Testis (tissue), 3 donors: Measurements from ENCODE around the gene HS6ST3. TPM values are rescaled to one million over a fixed set of nuclear protein-coding genes. Genes with fewer than 3 reads are reported as not detected.

Experiments
- DNase-seq: peaks from one replicate; pipeline ENCODE4 v3.0.0-alpha.2; 2019
- H3K27ac ChIP-seq, 2 donors: fragments of 200-600 bp; sonication (generic); one replicate each; pipeline ENCODE4 v1.5.1; 2019
- H3K27me3 ChIP-seq: fragments of 200-600 bp; sonication (generic); one replicate; pipeline ENCODE4 v1.5.1; 2019
- H3K36me3 ChIP-seq: fragments of 200-600 bp; sonication (generic); one replicate; pipeline ENCODE4 v1.5.1; 2017; ENCODE audit warnings: low read depth; ENCODE audit errors: missing control alignments
- H3K4me1 ChIP-seq: fragments of 200-600 bp; sonication (generic); one replicate; pipeline ENCODE4 v1.5.1; 2019
- H3K4me3 ChIP-seq, 2 donors: fragments of 200-600 bp; sonication (generic); one replicate each; pipeline ENCODE4 v1.5.1; 2017 to 2019
- H3K9me3 ChIP-seq: fragments of 200-600 bp; sonication (generic); one replicate; pipeline ENCODE4 v1.5.1; 2017
- CTCF ChIP-seq, 3 experiments: fragments of 450-650 bp in 2 of 3; fragments of 200-600 bp in 1 of 3; sonication (generic) in 1 of 3; IDR thresholded peaks; one replicate each; pipeline ENCODE4 v1.5.1; 2016 to 2019; ENCODE audit warnings: antibody characterized with exemption in 3 of 3, mild to moderate bottlenecking in 2 of 3, moderate library complexity in 1 of 3
- POLR2A ChIP-seq: fragments of 450-650 bp; IDR thresholded peaks from one replicate; pipeline ENCODE4 v1.6.1; 2017; ENCODE audit warnings: antibody characterized with exemption, mild to moderate bottlenecking, moderate library complexity
- WGBS, 2 donors: methylation state at CpG; one replicate each; pipeline ENCODE4 v1.1.5; 2018; 5-methylcytosine and 5-hydroxymethylcytosine counted together
- intact Hi-C: fragments of 100-400 bp; cut with DNase I; formaldehyde crosslinking; loops from one replicate; pipeline ENCODE4 v1.15.1; 2023; ENCODE audit warnings: low total_unique reads
- polyA plus RNA-seq: library from polyadenylated mRNA; stranded (reverse); fragments of 350-450 nt; fragmentation: Illumina TruSeq; extraction: RNeasy Lipid Tissue Mini Kit (QIAGEN cat#74804); gene quantifications from one replicate; pipeline ENCODE4 v1.2.3, GENCODE V29; 2014; ENCODE audit warnings: low read depth, low replicate concordance; ENCODE audit not compliant: insufficient read depth
- total RNA-seq, 2 donors: library from RNA; depleted of rRNA; stranded (reverse); fragments of >200 nt; gene quantifications; one replicate each; pipeline ENCODE4 v1.2.3, GENCODE V29; 2016

The HS6ST3 gene
- total and polyA plus RNA-seq, 3 donors from 2014 or later: 0.87 to 1.3 (median 1.3) TPM

GRCh38 chr13:96381681-96382080, 291.8 kb downstream of the HS6ST3 start:
- no peak for DNase-seq
- no peak overlapping the region for H3K27ac ChIP-seq

GRCh38 chr13:96388598-96388997, 298.7 kb downstream of the HS6ST3 start:
- Histone ChIP-seq H3K27me3 (no peaks in the 10 kb centered on the region), H3K4me1 (no peaks in the 10 kb centered on the region), H3K9me3 (no peaks in the 10 kb centered on the region), H3K36me3 (no peaks in the 10 kb centered on the region), H3K27ac (no peak overlapping the region), H3K4me3 (no peak overlapping the region)
- DNase-seq: no peak
- no peak for TF ChIP-seq POLR2A
- no peak for TF ChIP-seq CTCF (IDR thresholded peaks at IDR 0.05)
- intact Hi-C loops: no loop called here
- WGBS, 2 donors: 60 to 72% methylated on average over 2 of the region's 2 CpGs

More at GRCh38 chr13:96381681-96382080, 291.8 kb downstream of the HS6ST3 start:
- Histone ChIP-seq H3K36me3 (no peaks in the 10 kb centered on the region), H3K27me3 (no peaks in the 10 kb centered on the region), H3K9me3 (no peaks in the 10 kb centered on the region), H3K4me1 (peaks cover 4% of the 10 kb centered on the region), H3K4me3 (no peak overlapping the region)
- TF ChIP-seq CTCF (IDR thresholded peaks at IDR 0.05) (no peak), POLR2A (no peak)
- 65 to 87% methylated on average over 5 of the region's 5 CpGs for whole genome bisulfite sequencing, 2 donors
- intact Hi-C loops: no loop called here

GRCh38 chr13:96391606-96392005, 301.7 kb downstream of the HS6ST3 start:
- intact Hi-C loops: no loop called here
- Histone ChIP-seq H3K9me3 (no peaks in the 10 kb centered on the region), H3K4me1 (no peaks in the 10 kb centered on the region), H3K27ac (no peak overlapping the region), H3K36me3 (no peaks in the 10 kb centered on the region), H3K27me3 (no peaks in the 10 kb centered on the region), H3K4me3 (no peak overlapping the region)
- TF ChIP-seq CTCF (IDR thresholded peaks at IDR 0.05) (no peak), POLR2A (no peak)
- DNase-seq: no peak
- 82 to 87% methylated on average over 6 of the region's 6 CpGs for WGBS, 2 donors

- H3K36me3 ChIP-seq: no peaks in the 10 kb centered on the region
- WGBS, 2 donors: 57 to 64% methylated on average over 2 of the region's 2 CpGs
- TF ChIP-seq POLR2A: no peak
- TF ChIP-seq CTCF (IDR thresholded peaks at IDR 0.05): no peak
- no peaks in the 10 kb centered on the region for H3K9me3 ChIP-seq
- H3K27me3 ChIP-seq: no peaks in the 10 kb centered on the region
- no peak overlapping the region for H3K4me3 ChIP-seq
- intact Hi-C loops: no loop called here
- no peaks in the 10 kb centered on the region for H3K4me1 ChIP-seq
- no peak overlapping the region for H3K27ac ChIP-seq
- DNase-seq: no peak
Measured at GRCh38 chr13:96397807-96398206, 307.9 kb downstream of the HS6ST3 start.

- no peaks in the 10 kb centered on the region for H3K27me3 ChIP-seq
- H3K4me3 ChIP-seq: no peak overlapping the region
- no peak for DNase-seq
- intact Hi-C loops: no loop called here
- no peaks in the 10 kb centered on the region for H3K36me3 ChIP-seq
- TF ChIP-seq CTCF (IDR thresholded peaks at IDR 0.05): no peak
- TF ChIP-seq POLR2A: no peak
- H3K4me1 ChIP-seq: no peaks in the 10 kb centered on the region
- no peaks in the 10 kb centered on the region for H3K9me3 ChIP-seq
- WGBS, 2 donors: 57 to 80% methylated on average over 3 to 4 of the region's 4 CpGs
- H3K27ac ChIP-seq: no peak overlapping the region
Measured at GRCh38 chr13:96398486-96398885, 308.6 kb downstream of the HS6ST3 start.
